ENCODE measurements around the gene SEMA6B. TPM values are rescaled to one million over a fixed set of nuclear protein-coding genes. Genes with fewer than 3 reads are reported as not detected.

The SEMA6B gene
- total RNA-seq, 6 donors from 2014 or later, result 3.4 to 33.1 (median 7.6) TPM

GRCh38 chr19:4515732-4516131, 43.8 kb downstream of the SEMA6B start:
- Histone ChIP-seq H3K4me3 (no peak overlapping the region), H3K4me1 (no peaks in the 10 kb centered on the region), H3K36me3 (no peaks in the 10 kb centered on the region), H3K27me3 (no peaks in the 10 kb centered on the region), H3K27ac (no peak overlapping the region), H3K9me3 (no peaks in the 10 kb centered on the region)
- DNase-seq (no peak), ATAC-seq (ENCODE audit: low FRiP score in 2 of 2) (no peak)
- 84 to 93% methylated on average over 5 of the region's 5 CpGs for WGBS, 2 donors
- no peak for TF ChIP-seq CTCF (IDR thresholded peaks at IDR 0.05)
- no peak for TF ChIP-seq POLR2AphosphoS5 (IDR thresholded peaks at IDR 0.05)
- no peak for TF ChIP-seq POLR2A (IDR thresholded peaks at IDR 0.05)
- no peak for TF ChIP-seq EP300 (IDR thresholded peaks at IDR 0.05)

DNA sequence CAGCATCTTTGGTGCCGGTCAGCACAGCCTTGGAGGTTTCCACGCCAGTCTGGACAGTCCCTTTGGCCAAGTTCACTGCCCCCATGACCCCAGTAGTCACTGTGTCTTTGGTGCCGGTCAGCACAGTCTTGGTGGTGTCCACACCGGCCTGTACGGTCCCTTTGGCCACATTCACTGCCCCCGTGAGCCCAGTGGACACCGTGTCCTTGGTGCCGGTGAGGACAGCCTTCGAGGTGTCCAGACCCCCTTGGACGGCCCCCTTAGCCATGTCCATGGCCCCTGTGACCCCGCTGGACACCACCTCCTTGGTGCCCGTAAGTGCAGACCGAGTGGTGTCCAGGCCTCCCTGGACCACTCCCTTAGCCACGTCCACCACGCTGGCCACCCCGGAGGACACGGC, 46.2 kb downstream of the SEMA6B start:
- TF ChIP-seq EP300 (IDR thresholded peaks at IDR 0.05) (no peak), CTCF (IDR thresholded peaks at IDR 0.05) (no peak), POLR2AphosphoS5 (IDR thresholded peaks at IDR 0.05) (no peak), POLR2A (IDR thresholded peaks at IDR 0.05) (no peak)
- H3K9me3 ChIP-seq, result no peaks in the 10 kb centered on the region
- 81 to 93% methylated on average over 7 to 17 of the region's 17 CpGs for WGBS, 2 donors
- H3K4me1 ChIP-seq, result no peaks in the 10 kb centered on the region
- H3K27ac ChIP-seq, result no peak overlapping the region
- no peak overlapping the region for H3K4me3 ChIP-seq
- H3K27me3 ChIP-seq, result no peaks in the 10 kb centered on the region
- DNase-seq (peak in 1 of 2 donors; percentile 44), ATAC-seq (ENCODE audit: low FRiP score in 2 of 2) (no peak)
- no peaks in the 10 kb centered on the region for H3K36me3 ChIP-seq

DNA sequence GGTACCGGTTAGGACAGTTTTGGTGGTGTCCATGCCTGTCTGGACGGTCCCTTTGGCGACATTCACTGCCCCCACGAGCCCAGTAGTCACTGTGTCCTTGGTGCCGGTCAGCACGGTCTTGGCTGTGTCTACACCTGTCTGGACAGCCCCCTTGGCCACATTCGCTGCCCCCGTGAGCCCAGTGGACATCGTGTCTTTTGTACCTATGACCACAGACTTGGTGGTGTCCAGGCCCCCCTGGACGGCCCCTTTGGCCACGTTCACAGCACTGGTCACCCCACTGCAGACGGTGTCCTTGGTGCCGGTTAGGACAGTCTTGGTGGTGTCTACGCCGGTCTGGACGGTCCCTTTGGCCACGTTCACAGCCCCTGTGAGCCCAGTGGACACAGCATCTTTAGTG, 47.4 kb downstream of the SEMA6B start:
- Histone ChIP-seq H3K36me3 (no peaks in the 10 kb centered on the region), H3K4me1 (no peaks in the 10 kb centered on the region), H3K4me3 (no peak overlapping the region), H3K27me3 (no peaks in the 10 kb centered on the region), H3K9me3 (no peaks in the 10 kb centered on the region), H3K27ac (no peak overlapping the region)
- TF ChIP-seq POLR2A (IDR thresholded peaks at IDR 0.05) (no peak), POLR2AphosphoS5 (IDR thresholded peaks at IDR 0.05) (no peak), CTCF (IDR thresholded peaks at IDR 0.05) (no peak), EP300 (IDR thresholded peaks at IDR 0.05) (no peak)
- ATAC-seq (ENCODE audit: low FRiP score in 2 of 2), result no peak
- WGBS, 2 donors, result 86 to 90% methylated on average over 4 to 17 of the region's 17 CpGs
- peak in 1 of 2 donors; percentile 51 for DNase-seq

DNA sequence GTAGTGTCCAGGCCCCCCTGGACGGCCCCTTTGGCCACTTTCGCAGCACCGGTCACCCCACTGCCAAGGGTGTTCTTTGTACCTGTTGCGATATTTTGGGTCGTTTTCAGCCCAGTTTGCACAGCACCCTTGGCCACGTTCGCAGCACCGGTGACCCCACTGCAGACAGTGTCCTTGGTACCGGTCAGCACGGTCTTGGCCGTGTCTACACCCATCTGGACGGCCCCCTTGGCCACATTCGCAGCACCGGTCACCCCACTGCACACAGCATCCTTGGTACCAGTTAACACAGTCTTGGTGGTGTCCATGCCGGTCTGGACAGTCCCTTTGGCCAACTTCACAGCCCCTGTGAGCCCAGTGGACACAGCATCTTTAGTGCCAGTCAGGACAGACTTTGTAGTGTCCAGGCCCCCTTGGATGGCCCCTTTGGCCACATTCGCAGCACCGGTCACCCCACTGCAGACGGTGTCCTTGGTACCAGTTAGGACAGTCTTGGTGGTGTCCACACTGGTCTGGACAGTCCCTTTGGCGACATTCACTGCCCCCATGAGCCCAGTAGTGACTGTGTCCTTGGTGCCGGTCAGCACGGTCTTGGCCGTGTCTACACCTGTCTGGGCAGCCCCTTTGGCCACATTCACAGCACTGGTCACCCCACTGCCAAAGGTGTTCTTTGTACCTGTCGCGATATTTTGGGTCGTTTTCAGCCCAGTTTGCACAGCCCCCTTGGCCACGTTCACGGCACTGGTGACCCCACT, 48.0 kb downstream of the SEMA6B start:
- H3K27ac ChIP-seq, result no peak overlapping the region
- H3K9me3 ChIP-seq, result no peaks in the 10 kb centered on the region
- no peaks in the 10 kb centered on the region for H3K36me3 ChIP-seq
- 81 to 84% methylated on average over 24 to 27 of the region's 27 CpGs for WGBS, 2 donors
- H3K4me3 ChIP-seq, result no peak overlapping the region
- no peaks in the 10 kb centered on the region for H3K27me3 ChIP-seq
- no peaks in the 10 kb centered on the region for H3K4me1 ChIP-seq
- no peak for DNase-seq
- ATAC-seq (ENCODE audit: low FRiP score in 2 of 2), result no peak
- TF ChIP-seq POLR2AphosphoS5 (IDR thresholded peaks at IDR 0.05), result no peak
- no peak for TF ChIP-seq POLR2A (IDR thresholded peaks at IDR 0.05)
- TF ChIP-seq CTCF (IDR thresholded peaks at IDR 0.05), result no peak
- TF ChIP-seq EP300 (IDR thresholded peaks at IDR 0.05), result no peak
